HG03025 (cell line): ENCODE results near the gene ZC3HAV1L.
A peak's percentile ranks its signal among the peaks of the same experiment; 100 is the strongest.
"Not testable (repeated sequence)": the region's sequence is repeated elsewhere in the genome, so short reads cannot be mapped to it uniquely, and the experiment has no call there.

Experiments
- ATAC-seq: cut with Tn5 transposase; IDR thresholded peaks from one replicate; pipeline ENCODE4 v1.9.1; 2021; ENCODE audit warnings: mild to moderate bottlenecking, moderate library complexity; ENCODE audit not compliant: unreplicated experiment, low FRiP score

ZC3HAV1L gene, protein sequence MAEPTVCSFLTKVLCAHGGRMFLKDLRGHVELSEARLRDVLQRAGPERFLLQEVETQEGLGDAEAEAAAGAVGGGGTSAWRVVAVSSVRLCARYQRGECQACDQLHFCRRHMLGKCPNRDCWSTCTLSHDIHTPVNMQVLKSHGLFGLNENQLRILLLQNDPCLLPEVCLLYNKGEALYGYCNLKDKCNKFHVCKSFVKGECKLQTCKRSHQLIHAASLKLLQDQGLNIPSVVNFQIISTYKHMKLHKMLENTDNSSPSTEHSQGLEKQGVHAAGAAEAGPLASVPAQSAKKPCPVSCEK

GRCh38 chr7:139035586-139036353, at the start of gene ZC3HAV1L:
Gene ZC3HAV1L, minus strand, starts transcription at chr7:139036042. Its CDS starts 25 bp downstream, at chr7:139036017.
- peak; percentile 66 for ATAC-seq

GRCh38 chr7:139084709-139085108, 48.9 kb upstream of the ZC3HAV1L start:
- no peak for ATAC-seq

- no peak for ATAC-seq
Measured at GRCh38 chr7:139081584-139081983, 45.7 kb upstream of the ZC3HAV1L start.

DNA sequence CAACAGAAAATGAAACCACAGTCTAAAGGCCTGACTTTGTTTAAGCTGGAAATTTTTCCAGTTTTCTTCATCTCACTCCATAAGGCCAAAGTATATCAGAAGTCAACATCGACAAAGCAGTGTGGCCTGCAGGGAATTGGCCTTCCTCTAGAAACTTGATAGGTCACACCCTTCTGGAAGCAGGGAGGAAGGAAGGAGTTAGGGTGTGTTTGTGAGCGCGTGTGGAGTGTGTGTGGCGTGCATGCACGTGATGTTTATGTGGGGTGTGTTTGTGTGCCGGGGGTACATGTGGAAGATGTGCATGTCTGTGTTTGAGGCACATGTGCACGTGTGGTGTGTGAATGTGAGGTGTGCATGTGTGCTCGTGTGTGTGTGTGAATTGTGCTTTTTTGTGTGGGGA, 45.1 kb upstream of the ZC3HAV1L start:
- ATAC-seq = no peak

GRCh38 chr7:139079861-139080260, 44.0 kb upstream of the ZC3HAV1L start:
- no peak for ATAC-seq

GRCh38 chr7:139078911-139079310, 43.1 kb upstream of the ZC3HAV1L start:
- ATAC-seq = no peak

GRCh38 chr7:139078399-139078798, 42.6 kb upstream of the ZC3HAV1L start:
- ATAC-seq = no peak

DNA sequence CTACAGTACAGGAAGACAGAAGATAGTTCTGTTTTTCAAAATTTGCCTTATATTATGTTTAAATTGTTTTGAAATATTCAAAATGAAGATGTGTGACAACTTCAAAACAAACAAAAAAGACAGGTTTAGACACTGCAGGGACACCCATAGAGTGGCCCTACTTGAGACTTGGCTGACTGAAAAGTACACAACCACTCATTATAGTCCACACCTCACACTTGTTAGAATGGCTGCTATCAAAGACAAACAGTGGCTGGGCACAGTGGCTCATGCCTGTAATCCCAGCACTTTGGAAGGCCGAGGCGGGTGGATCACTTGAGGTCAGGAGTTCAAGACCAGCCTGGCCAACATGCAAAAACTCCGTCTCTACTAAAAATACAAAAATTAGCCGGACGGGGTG, 41.9 kb upstream of the ZC3HAV1L start:
- not testable (repeated sequence) for ATAC-seq

- ATAC-seq = no peak
Measured at GRCh38 chr7:139075871-139076686, 40.2 kb upstream of the ZC3HAV1L start.

- peak; percentile 68 for ATAC-seq
Measured at GRCh38 chr7:139075031-139075652, 39.3 kb upstream of the ZC3HAV1L start.

GRCh38 chr7:139072796-139073195, 37.0 kb upstream of the ZC3HAV1L start:
- ATAC-seq = no peak

DNA sequence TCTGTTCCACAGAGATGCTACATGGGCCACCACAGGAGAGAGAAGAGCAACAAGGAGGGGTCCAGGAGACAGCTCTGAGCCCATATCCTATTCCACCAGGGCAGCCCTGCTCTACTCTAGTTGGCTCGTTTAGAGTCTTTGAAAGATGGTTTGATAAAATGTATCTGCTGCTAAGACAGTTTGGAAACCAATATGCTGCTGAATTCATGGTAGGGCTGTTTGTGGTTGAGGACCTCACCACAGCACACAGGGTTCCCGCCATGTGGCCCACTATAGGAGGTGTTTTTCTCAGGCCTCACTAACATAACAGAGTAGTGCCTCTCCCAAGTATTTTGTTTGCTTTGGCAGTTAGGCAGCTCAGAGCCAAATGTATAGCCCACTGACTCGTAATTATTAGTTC, 35.8 kb upstream of the ZC3HAV1L start:
- no peak for ATAC-seq

GRCh38 chr7:139068544-139069399, 32.9 kb upstream of the ZC3HAV1L start:
- no peak for ATAC-seq

DNA sequence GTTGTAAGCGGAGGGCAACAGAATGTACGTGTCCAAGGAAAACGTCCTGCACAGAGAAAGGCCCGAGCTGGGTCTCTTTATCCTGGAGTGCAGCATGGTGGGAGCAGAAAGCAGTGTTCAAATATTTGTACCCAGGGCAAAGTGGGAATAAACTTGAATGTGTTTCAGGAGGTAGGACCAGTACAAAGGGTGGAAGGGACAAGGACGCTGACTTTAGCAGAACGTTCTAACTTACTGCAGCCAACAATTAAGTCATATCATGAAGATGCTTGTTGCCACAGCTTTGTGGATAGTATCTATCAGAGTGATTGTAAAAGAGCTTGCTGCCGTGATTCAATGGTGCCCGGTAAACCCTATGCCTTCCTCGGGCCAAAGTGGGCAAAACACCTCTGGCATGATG, 30.5 kb upstream of the ZC3HAV1L start:
- no peak for ATAC-seq

DNA sequence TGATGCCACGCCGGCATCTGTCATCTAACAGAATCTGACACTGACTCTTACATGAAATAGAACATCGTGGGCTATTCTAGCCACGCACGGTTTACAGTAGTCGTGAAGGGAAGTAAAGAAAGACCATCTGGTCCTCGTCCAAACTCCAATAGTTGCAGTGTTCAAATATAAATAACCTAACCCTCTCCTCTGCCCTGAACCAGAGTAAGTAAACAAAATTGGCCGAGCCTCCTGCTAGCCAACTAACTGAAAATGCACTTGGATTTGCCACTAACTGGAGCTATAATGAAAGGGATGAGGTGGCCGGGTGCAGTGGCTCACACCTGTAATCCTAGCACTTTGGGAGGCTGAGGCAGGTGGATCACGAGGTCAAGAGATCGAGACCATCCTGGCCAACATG, 29.5 kb upstream of the ZC3HAV1L start:
- ATAC-seq = no peak

GRCh38 chr7:139061416-139061815, 25.6 kb upstream of the ZC3HAV1L start:
- ATAC-seq = no peak

- ATAC-seq = no peak
Measured at GRCh38 chr7:139060695-139061237, 24.9 kb upstream of the ZC3HAV1L start.

- ATAC-seq = no peak
Measured at GRCh38 chr7:139059905-139060304, 24.1 kb upstream of the ZC3HAV1L start.

DNA sequence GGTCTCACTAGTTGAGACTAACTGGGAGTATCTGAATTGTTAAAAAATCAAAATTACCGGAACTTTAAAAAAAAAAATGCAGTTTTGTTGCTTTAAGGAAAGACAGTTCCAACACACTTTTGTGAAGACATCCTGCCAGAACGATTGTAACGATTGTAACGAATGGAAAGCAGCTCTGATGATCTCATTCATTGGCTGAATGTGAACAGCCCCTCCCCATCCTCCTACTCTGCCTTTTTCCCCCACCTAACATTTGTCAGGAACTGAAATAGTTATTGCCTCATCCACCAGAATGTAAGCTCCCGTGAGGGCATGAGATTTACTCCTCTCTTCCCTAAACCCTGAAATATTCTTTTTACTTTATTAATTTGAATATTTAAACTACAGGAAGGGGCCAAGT, 23.1 kb upstream of the ZC3HAV1L start:
- ATAC-seq = no peak
